K562 (cell line): ENCODE data around the gene BRWD1. TPM values are rescaled to one million over a fixed set of nuclear protein-coding genes. Genes with fewer than 3 reads are reported as not detected.

Experiments
- HDAC3 ChIP-seq: fragments of 450-650 bp; IDR thresholded peaks from 2 replicates; pipeline ENCODE4 v1.6.1; 2018; ENCODE audit warnings: borderline replicate concordance, mild to moderate bottlenecking, moderate library complexity; ENCODE audit not compliant: partially characterized antibody
- ILK ChIP-seq: fragments of 450-650 bp; IDR thresholded peaks from 2 replicates; pipeline ENCODE4 v1.6.1; 2016; ENCODE audit warnings: missing genetic modification characterization, low read depth, mild to moderate bottlenecking, missing compliant biosample characterization, moderate library complexity, borderline replicate concordance
- KDM4B ChIP-seq, 2 experiments: fragments of 450-650 bp in 1 of 2; sonication (generic) in 1 of 2; IDR thresholded peaks; 2 replicates each; pipeline ENCODE4 v1.6.1; 2016 to 2017; ENCODE audit warnings: borderline replicate concordance in 2 of 2, antibody characterized with exemption in 1 of 2, low read depth in 1 of 2, mild to moderate bottlenecking in 1 of 2
- MCM7 ChIP-seq, 2 experiments: fragments of 450-650 bp; IDR thresholded peaks; 2 replicates each; pipeline ENCODE4 v1.6.1; 2016 to 2018
- NR2C1 ChIP-seq, 2 experiments: fragments of 450-650 bp; IDR thresholded peaks; 2 replicates each; pipeline ENCODE4 v1.6.1; 2017; ENCODE audit warnings: mild to moderate bottlenecking in 2 of 2, antibody characterized with exemption in 1 of 2, inconsistent platforms in 1 of 2, missing compliant biosample characterization in 1 of 2, missing genetic modification characterization in 1 of 2
- NR2C2 ChIP-seq, 2 experiments: fragments of 200-800 bp in 1 of 2; sonication (Bioruptor generic) in 1 of 2; sonication (generic) in 1 of 2; formaldehyde crosslinking in 1 of 2; IDR thresholded peaks; 2 replicates each; pipeline versions ENCODE4 v1.6.1 to v1.8.0; 2016 to 2022; ENCODE audit warnings: mild to moderate bottlenecking in 1 of 2, missing compliant biosample characterization in 1 of 2, missing genetic modification characterization in 1 of 2, missing genetic modification reagents in 1 of 2
- SLC30A9 ChIP-seq: fragments of 250-450 bp; sonication (Bioruptor Pico); IDR thresholded peaks from 2 replicates; pipeline ENCODE4 v1.8.0; 2022; ENCODE audit warnings: mild to moderate bottlenecking, moderate library complexity
- TAF7 ChIP-seq: fragments of 450-650 bp; IDR thresholded peaks from 2 replicates; pipeline ENCODE4 v1.6.1; 2016; ENCODE audit warnings: missing genetic modification characterization, missing compliant biosample characterization
- polyA plus RNA-seq, 8 experiments: library from polyadenylated mRNA; depleted of rRNA in 4 of 8; stranded (reverse) in 5 of 8; unstranded in 3 of 8; fragments of >200 nt; fragmentation: Nextera tagmentation in 2 of 8; fragmentation: Illumina TruSeq in 1 of 8; extraction: Ambion mirVana in 2 of 8; extraction: Trizol in 1 of 8; gene quantifications; 2 replicates each; pipeline versions ENCODE4 v1.2.1 to v1.2.3, GENCODE V29; 2011 to 2014; ENCODE audit warnings: inconsistent platforms in 1 of 8, missing spikeins in 1 of 8
- total RNA-seq, 7 experiments: library from RNA; depleted of rRNA in 6 of 7; stranded (reverse); fragments of >200 nt in 6 of 7; fragmentation: Illumina TruSeq in 2 of 7; extraction: Trizol in 2 of 7; gene quantifications; 2 replicates each; pipeline versions ENCODE4 v1.2.1 to v1.2.3, GENCODE V29; 2011 to 2021; ENCODE audit warnings: low replicate concordance in 1 of 7
- TF ChIP-seq, protein P1 (sequence below): fragments of 450-650 bp; IDR thresholded peaks from 2 replicates; pipeline ENCODE4 v1.6.1; 2017; ENCODE audit warnings: antibody characterized with exemption
- TF ChIP-seq, protein P2 (sequence below): sonication (generic); formaldehyde crosslinking; IDR thresholded peaks from 2 replicates; pipeline ENCODE4 v1.8.1; 2023; ENCODE audit warnings: mild to moderate bottlenecking, missing genetic modification reagents
- TF ChIP-seq, protein P3 (sequence below): sonication (generic); formaldehyde crosslinking; IDR thresholded peaks from 2 replicates; pipeline ENCODE4 v1.8.0; 2023; ENCODE audit warnings: mild to moderate bottlenecking, missing genetic modification reagents
- TF ChIP-seq, protein P4 (sequence below), 2 experiments: IDR thresholded peaks in 1 of 2; conservative IDR thresholded peaks in 1 of 2; 2 replicates each; pipeline ENCODE4 v1.6.1; 2016; ENCODE audit warnings: low read depth in 2 of 2, mild to moderate bottlenecking in 1 of 2, missing compliant biosample characterization in 1 of 2, missing genetic modification characterization in 1 of 2, moderate library complexity in 1 of 2

The BRWD1 gene
- total and polyA plus RNA-seq, 9 of the 15 experiments (the other 6 are each of a cell fraction or from before 2014, with no cell fraction given), result 10.1 to 60.2 (median 34.1) TPM

DNA sequence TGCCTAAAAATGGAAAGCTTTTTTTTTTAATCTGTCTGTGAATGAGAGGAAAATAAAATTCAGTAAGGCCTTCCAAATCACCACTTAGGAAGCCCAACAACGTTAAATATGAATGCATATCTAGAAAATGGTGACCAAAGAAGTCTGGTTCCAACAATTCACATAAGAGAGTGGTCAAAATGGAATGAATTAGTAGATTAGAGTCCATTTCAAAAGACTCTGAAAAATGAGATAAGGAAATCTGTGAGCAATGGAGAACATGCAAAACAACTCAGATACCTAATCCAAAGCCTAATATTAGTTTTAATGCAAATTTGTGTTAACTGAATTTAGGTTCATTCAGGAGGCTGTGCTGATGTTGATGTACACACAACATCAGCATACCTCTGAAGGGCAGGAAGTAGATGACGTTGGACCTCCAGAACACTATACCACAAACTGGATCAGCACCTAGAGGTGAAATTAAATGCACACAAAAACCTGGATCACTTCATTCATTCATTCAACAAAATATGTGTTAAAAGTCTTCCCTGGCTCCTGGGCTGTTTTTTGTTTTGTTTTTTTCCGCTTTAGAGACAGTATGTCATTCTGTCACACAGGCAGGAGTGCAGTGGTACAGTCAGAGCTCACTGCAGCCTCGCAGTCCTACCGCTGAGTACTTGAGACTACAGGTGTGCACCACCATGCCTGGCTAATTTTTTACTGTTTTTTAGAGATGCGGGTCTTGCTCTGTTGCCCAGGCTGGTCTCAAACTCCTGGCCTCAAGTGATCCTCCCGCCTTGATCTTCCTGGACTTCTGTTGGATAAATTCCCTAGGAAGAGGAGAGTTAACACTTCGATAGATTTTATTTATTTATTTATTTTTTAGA lies 4.9 kb upstream of the BRWD1 start (continued):
- TF ChIP-seq, protein P1, sequence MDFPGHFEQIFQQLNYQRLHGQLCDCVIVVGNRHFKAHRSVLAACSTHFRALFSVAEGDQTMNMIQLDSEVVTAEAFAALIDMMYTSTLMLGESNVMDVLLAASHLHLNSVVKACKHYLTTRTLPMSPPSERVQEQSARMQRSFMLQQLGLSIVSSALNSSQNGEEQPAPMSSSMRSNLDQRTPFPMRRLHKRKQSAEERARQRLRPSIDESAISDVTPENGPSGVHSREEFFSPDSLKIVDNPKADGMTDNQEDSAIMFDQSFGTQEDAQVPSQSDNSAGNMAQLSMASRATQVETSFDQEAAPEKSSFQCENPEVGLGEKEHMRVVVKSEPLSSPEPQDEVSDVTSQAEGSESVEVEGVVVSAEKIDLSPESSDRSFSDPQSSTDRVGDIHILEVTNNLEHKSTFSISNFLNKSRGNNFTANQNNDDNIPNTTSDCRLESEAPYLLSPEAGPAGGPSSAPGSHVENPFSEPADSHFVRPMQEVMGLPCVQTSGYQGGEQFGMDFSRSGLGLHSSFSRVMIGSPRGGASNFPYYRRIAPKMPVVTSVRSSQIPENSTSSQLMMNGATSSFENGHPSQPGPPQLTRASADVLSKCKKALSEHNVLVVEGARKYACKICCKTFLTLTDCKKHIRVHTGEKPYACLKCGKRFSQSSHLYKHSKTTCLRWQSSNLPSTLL, result no peak
- TF ChIP-seq HDAC3, result no peak
- TF ChIP-seq, protein P2, sequence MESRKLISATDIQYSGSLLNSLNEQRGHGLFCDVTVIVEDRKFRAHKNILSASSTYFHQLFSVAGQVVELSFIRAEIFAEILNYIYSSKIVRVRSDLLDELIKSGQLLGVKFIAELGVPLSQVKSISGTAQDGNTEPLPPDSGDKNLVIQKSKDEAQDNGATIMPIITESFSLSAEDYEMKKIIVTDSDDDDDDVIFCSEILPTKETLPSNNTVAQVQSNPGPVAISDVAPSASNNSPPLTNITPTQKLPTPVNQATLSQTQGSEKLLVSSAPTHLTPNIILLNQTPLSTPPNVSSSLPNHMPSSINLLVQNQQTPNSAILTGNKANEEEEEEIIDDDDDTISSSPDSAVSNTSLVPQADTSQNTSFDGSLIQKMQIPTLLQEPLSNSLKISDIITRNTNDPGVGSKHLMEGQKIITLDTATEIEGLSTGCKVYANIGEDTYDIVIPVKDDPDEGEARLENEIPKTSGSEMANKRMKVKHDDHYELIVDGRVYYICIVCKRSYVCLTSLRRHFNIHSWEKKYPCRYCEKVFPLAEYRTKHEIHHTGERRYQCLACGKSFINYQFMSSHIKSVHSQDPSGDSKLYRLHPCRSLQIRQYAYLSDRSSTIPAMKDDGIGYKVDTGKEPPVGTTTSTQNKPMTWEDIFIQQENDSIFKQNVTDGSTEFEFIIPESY (CRISPR knock-in tag), result peak; percentile 57
- no peak for TF ChIP-seq MCM7 (IDR thresholded peaks at IDR 0.05)
- TF ChIP-seq TAF7 (tag), result 0 out of 2 replicates have a peak, but pooled peaks have one; percentile 17
- TF ChIP-seq KDM4B (IDR thresholded peaks at IDR 0.05; ENCODE audit: borderline replicate concordance in 2 of 2, low read depth in 1 of 2), result no peak
- TF ChIP-seq NR2C1 (IDR thresholded peaks at IDR 0.05), result no peak
- TF ChIP-seq NR2C1 (tag; IDR thresholded peaks at IDR 0.05), result no peak
- TF ChIP-seq NR2C2 (CRISPR knock-in tag; IDR thresholded peaks at IDR 0.05), result no peak
- no peak for TF ChIP-seq NR2C2 (tag; IDR thresholded peaks at IDR 0.05)
- TF ChIP-seq, protein P3, sequence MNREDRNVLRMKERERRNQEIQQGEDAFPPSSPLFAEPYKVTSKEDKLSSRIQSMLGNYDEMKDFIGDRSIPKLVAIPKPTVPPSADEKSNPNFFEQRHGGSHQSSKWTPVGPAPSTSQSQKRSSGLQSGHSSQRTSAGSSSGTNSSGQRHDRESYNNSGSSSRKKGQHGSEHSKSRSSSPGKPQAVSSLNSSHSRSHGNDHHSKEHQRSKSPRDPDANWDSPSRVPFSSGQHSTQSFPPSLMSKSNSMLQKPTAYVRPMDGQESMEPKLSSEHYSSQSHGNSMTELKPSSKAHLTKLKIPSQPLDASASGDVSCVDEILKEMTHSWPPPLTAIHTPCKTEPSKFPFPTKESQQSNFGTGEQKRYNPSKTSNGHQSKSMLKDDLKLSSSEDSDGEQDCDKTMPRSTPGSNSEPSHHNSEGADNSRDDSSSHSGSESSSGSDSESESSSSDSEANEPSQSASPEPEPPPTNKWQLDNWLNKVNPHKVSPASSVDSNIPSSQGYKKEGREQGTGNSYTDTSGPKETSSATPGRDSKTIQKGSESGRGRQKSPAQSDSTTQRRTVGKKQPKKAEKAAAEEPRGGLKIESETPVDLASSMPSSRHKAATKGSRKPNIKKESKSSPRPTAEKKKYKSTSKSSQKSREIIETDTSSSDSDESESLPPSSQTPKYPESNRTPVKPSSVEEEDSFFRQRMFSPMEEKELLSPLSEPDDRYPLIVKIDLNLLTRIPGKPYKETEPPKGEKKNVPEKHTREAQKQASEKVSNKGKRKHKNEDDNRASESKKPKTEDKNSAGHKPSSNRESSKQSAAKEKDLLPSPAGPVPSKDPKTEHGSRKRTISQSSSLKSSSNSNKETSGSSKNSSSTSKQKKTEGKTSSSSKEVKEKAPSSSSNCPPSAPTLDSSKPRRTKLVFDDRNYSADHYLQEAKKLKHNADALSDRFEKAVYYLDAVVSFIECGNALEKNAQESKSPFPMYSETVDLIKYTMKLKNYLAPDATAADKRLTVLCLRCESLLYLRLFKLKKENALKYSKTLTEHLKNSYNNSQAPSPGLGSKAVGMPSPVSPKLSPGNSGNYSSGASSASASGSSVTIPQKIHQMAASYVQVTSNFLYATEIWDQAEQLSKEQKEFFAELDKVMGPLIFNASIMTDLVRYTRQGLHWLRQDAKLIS, result no peak
- TF ChIP-seq SLC30A9 (CRISPR knock-in tag), result no peak
- TF ChIP-seq, protein P4, sequence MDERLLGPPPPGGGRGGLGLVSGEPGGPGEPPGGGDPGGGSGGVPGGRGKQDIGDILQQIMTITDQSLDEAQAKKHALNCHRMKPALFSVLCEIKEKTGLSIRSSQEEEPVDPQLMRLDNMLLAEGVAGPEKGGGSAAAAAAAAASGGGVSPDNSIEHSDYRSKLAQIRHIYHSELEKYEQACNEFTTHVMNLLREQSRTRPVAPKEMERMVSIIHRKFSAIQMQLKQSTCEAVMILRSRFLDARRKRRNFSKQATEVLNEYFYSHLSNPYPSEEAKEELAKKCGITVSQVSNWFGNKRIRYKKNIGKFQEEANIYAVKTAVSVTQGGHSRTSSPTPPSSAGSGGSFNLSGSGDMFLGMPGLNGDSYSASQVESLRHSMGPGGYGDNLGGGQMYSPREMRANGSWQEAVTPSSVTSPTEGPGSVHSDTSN (CRISPR knock-in tag; IDR thresholded peaks at IDR 0.05; ENCODE audit: low read depth), result no peak
- TF ChIP-seq, protein P4 (tag; conservative IDR thresholded peaks at IDR 0.05; ENCODE audit: low read depth), result 0 out of 2 replicates have a peak, but pooled peaks have one; percentile 17
- 0 out of 2 replicates have a peak, but pooled peaks have one; percentile 45 for TF ChIP-seq ILK (tag)
- TF ChIP-seq, all 486 proteins: peak for 10
